Fibroblast of lung (primary cell): Measurements from ENCODE around the gene SMCO3.

Source experiments
- CTCF ChIP-seq, 2 donors: IDR thresholded peaks in 1 of 2; conservative IDR thresholded peaks in 1 of 2; 1 replicate in 1 of 2; 2 replicates in 1 of 2; pipeline ENCODE4 v1.5.1; 2011 to 2012; ENCODE audit warnings: low read length in 2 of 2, control low read depth in 1 of 2, inconsistent platforms in 1 of 2, low read depth in 1 of 2, mild to moderate bottlenecking in 1 of 2
- EZH2 ChIP-seq: IDR thresholded peaks from 2 replicates; pipeline ENCODE4 v1.5.1; 2012; ENCODE audit warnings: low read length, control low read depth, mild to moderate bottlenecking; ENCODE audit errors: missing control alignments

- TF ChIP-seq CTCF (conservative IDR thresholded peaks at IDR 0.05 in 1 of 2, IDR thresholded peaks at IDR 0.05 in 1 of 2; ENCODE audit: low read depth in 1 of 2, low read length in 2 of 2) (peak; percentile 71 to 75), EZH2 (no peak)
Measured at GRCh38 chr12:14845350-14845750, 31.4 kb upstream of the SMCO3 start.
